ENCODE measurements around the gene ADAMTS17.

ADAMTS17 gene

DNA sequence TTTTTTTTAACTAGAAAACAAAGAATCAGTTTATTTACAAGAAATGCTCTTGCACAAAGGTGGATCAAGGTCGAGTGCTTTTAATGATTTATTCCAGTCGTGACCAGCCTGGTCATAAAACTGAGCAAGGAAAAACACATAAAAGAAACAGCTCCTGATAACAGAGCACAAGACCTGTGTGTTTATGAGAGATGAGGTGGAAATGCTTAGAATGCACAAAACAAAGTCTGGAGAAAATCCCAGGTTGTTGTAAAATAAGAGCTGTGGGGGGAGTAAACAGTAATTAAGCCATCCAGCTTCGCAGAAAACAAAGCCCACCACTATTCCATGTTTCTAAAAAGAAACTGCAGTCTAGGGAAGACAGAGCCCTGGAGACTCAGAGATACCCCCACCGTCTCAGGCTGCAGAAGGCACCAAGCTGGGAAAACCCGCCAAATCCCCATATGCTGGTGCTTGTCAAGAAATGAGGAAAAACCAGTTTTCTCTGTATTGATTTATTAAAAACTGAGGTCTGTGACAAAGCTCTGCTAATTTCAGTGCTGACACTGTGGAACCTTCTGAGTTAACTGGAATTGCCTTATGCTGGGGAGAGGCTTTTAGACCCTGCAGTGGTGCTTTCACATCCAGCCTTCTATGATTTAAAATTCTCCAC is 139.3 kb downstream of the ADAMTS17 start:
- no peaks in the 10 kb centered on the region for H3K4me1 ChIP-seq
- H3K27me3 ChIP-seq (ENCODE audit: control insufficient read depth, insufficient read depth, low read length), result no peaks in the 10 kb centered on the region
- no peak overlapping the region for H3K9ac ChIP-seq
- no peaks in the 10 kb centered on the region for H3K36me3 ChIP-seq (ENCODE audit: control insufficient read depth, insufficient read depth, low read length)
- no peak overlapping the region for H3K4me3 ChIP-seq (ENCODE audit: low read depth, low read length)
- H3K79me2 ChIP-seq, result no peaks in the 10 kb centered on the region
- no peak overlapping the region for H3K4me2 ChIP-seq (ENCODE audit: low read length)
- no peak overlapping the region for H2AFZ ChIP-seq
- H3K9me3 ChIP-seq (ENCODE audit: control insufficient read depth, low read length), result no peaks in the 10 kb centered on the region
- no peak overlapping the region for H3K27ac ChIP-seq
- TF ChIP-seq, protein P1, sequence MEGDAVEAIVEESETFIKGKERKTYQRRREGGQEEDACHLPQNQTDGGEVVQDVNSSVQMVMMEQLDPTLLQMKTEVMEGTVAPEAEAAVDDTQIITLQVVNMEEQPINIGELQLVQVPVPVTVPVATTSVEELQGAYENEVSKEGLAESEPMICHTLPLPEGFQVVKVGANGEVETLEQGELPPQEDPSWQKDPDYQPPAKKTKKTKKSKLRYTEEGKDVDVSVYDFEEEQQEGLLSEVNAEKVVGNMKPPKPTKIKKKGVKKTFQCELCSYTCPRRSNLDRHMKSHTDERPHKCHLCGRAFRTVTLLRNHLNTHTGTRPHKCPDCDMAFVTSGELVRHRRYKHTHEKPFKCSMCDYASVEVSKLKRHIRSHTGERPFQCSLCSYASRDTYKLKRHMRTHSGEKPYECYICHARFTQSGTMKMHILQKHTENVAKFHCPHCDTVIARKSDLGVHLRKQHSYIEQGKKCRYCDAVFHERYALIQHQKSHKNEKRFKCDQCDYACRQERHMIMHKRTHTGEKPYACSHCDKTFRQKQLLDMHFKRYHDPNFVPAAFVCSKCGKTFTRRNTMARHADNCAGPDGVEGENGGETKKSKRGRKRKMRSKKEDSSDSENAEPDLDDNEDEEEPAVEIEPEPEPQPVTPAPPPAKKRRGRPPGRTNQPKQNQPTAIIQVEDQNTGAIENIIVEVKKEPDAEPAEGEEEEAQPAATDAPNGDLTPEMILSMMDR (IDR thresholded peaks at IDR 0.05), result no peak

DNA sequence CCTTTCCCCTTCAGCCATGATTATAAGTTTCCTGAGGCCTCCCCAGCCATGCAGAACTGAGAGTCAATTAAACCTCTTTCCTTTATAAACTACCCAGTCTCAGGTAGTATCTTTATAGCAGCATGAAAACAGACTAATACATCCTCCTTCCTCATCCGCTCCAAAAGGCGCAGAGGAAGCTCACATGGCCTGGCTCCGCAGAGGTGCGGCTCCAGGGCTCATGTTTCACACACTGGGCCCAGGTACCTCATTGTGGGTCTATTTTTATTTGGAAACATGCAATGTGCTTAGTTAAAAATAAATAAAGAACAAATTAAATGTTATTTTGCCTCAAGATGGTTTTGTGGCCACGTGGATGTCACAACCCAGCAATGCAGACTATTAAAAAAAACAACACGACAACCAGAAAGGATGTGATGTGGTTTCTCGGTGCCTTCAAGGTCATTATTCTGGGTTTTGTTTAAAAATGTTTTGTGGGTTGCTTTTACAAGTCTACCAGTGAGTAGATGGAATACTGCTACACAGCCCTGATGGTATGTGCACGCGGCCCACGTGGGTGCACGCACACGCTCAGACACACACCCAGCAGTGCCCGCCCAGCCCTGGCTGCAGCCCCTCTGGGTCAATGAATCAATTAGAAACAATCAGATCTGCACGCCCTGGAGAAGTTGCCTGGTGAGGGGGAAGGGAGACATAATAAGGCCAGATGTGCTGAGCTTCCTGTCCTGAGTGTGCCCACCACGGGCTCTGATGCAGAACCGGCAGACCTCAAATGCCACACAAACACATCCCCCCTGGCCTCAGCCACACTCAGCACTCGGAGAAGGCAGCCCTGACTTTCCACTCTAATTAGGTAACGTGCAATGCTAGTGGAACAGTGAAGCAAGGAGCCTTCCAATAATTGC is 140.1 kb downstream of the ADAMTS17 start:
- no peaks in the 10 kb centered on the region for H3K36me3 ChIP-seq (ENCODE audit: control insufficient read depth, insufficient read depth, low read length)
- no peak overlapping the region for H3K4me3 ChIP-seq (ENCODE audit: low read depth, low read length)
- no peak overlapping the region for H3K4me2 ChIP-seq (ENCODE audit: low read length)
- H3K4me1 ChIP-seq, result no peaks in the 10 kb centered on the region
- H3K27ac ChIP-seq, result no peak overlapping the region
- H3K9ac ChIP-seq, result no peak overlapping the region
- no peaks in the 10 kb centered on the region for H3K79me2 ChIP-seq
- H3K9me3 ChIP-seq (ENCODE audit: control insufficient read depth, low read length), result no peaks in the 10 kb centered on the region
- no peaks in the 10 kb centered on the region for H3K27me3 ChIP-seq (ENCODE audit: control insufficient read depth, insufficient read depth, low read length)
- TF ChIP-seq, protein P1 (IDR thresholded peaks at IDR 0.05), result no peak
- H2AFZ ChIP-seq, result no peak overlapping the region

DNA sequence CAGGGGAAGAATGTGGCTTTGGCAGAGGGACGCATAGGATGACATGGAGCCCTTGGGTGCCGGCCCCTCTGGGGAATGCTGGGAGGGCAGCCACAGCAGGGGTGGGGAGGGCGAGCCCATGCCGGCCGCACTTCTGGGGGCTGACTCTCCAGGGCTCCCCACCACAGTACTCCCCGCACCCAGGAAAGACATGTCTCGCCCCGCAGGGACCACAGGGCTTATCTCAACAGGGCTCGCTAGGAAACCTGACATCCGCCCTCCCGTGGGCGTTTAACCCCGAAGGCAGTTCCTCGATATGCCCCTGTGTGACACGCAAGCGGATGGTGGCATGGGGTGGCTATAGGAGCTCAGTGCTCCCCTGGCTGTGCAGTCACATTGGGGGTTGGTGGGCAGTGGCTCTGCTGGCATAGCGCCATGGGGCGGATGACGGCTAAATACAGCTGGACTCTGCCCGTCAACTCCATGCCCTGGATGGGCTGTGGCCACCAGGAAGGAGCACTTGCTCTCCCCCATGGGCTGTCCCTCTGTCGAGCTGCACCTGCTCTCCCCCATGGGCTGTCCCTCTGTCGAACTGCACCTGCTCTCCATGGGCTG is 141.4 kb downstream of the ADAMTS17 start:
- TF ChIP-seq, protein P1 (IDR thresholded peaks at IDR 0.05), result no peak
- H3K79me2 ChIP-seq, result no peaks in the 10 kb centered on the region
- no peaks in the 10 kb centered on the region for H3K9me3 ChIP-seq (ENCODE audit: control insufficient read depth, low read length)
- no peaks in the 10 kb centered on the region for H3K4me1 ChIP-seq
- no peaks in the 10 kb centered on the region for H3K27me3 ChIP-seq (ENCODE audit: control insufficient read depth, insufficient read depth, low read length)
- H3K4me3 ChIP-seq (ENCODE audit: low read depth, low read length), result no peak overlapping the region
- H3K27ac ChIP-seq, result no peak overlapping the region
- no peaks in the 10 kb centered on the region for H3K36me3 ChIP-seq (ENCODE audit: control insufficient read depth, insufficient read depth, low read length)
- no peak overlapping the region for H3K4me2 ChIP-seq (ENCODE audit: low read length)
- H3K9ac ChIP-seq, result no peak overlapping the region
- no peak overlapping the region for H2AFZ ChIP-seq

DNA sequence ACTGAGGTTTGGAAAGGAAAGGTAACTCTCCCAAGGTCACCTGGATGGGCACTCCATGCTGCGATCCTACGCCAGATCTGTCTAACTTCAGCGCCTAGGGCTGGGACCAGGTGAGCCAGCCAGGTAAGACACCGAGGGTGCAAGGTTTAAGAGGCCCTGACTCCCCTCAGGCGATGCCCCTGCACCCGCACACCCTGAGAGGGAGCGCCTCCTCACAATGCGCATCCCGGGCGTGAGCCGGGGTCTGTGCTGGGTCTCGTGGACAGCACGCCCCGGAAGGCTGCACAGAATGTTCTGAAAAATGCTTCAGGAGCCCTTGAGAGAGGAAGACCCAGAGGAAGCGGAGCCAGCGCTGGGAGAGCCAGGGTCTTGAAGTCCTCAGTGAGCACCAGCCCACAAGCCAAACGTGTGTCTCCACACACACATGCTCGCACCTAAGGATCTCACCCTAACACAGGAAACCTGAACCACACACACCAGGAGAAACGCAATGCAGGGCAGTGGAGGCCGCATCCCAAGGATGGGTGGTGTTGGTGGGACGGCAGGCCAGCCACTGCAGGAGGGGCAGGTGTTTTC is 142.0 kb downstream of the ADAMTS17 start:
- Histone ChIP-seq H3K4me3 (ENCODE audit: low read depth, low read length) (no peak overlapping the region), H3K4me1 (no peaks in the 10 kb centered on the region), H2AFZ (no peak overlapping the region), H3K9me3 (ENCODE audit: control insufficient read depth, low read length) (no peaks in the 10 kb centered on the region), H3K4me2 (ENCODE audit: low read length) (no peak overlapping the region), H3K9ac (no peak overlapping the region), H3K27ac (no peak overlapping the region), H3K27me3 (ENCODE audit: control insufficient read depth, insufficient read depth, low read length) (no peaks in the 10 kb centered on the region), H3K36me3 (ENCODE audit: control insufficient read depth, insufficient read depth, low read length) (no peaks in the 10 kb centered on the region), H3K79me2 (no peaks in the 10 kb centered on the region)
- TF ChIP-seq, protein P1 (IDR thresholded peaks at IDR 0.05), result no peak
